NB4 (cell line): ENCODE results near the gene NT5DC1.

Source experiments
- CTCF ChIP-seq: IDR thresholded peaks from one replicate; pipeline ENCODE4 v1.5.1; 2012; ENCODE audit warnings: low read depth, low read length
- POLR2A ChIP-seq: IDR thresholded peaks from 2 replicates; pipeline ENCODE4 v1.6.1; 2011; ENCODE audit warnings: mild to moderate bottlenecking; ENCODE audit not compliant: insufficient read length; ENCODE audit errors: extremely low read depth

- TF ChIP-seq CTCF = no peak
- TF ChIP-seq POLR2A = no peak
Measured at GRCh38 chr6:116152620-116153019, 52.0 kb downstream of the NT5DC1 start.
